HUDEP-2 (cell line): ENCODE data around the gene TNIK.

Source experiments
- DNase-seq, 76 experiments: peaks; one replicate each; lab custom pipeline; 2025; ENCODE audit not compliant: unreplicated experiment in 76 of 76; lab: John Stamatoyannopoulos, UW

The TNIK gene

GRCh38 chr3:171470714-171471227, 10.6 kb upstream of the TNIK start:
- DNase-seq, result peak in 55 of 76 experiments; percentile 13 to 97 (median 78)

DNA sequence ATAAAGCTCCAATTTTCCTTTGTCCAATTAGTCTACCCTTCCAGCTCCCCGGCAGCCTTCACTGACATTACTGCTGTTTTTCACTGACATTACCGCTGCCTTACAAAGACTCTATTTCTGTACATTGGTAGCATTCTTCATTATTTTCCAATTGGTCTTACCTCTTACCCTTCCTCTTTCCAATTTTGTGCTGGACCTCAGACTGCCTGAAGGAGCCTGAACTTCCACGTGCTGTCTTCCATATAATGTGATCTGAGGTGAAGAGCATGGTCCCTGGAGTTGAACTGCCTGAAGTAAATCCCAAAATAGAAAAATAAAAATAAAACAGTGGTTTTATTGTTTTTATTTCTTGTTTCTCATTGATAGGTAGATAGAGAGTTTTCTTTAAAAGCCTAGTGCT, 9.2 kb upstream of the TNIK start:
- no peak for DNase-seq

GRCh38 chr3:171468296-171468906, 8.2 kb upstream of the TNIK start:
- no peak for DNase-seq

- DNase-seq, result no peak
Observed at GRCh38 chr3:171465763-171466162, 5.6 kb upstream of the TNIK start.

DNA sequence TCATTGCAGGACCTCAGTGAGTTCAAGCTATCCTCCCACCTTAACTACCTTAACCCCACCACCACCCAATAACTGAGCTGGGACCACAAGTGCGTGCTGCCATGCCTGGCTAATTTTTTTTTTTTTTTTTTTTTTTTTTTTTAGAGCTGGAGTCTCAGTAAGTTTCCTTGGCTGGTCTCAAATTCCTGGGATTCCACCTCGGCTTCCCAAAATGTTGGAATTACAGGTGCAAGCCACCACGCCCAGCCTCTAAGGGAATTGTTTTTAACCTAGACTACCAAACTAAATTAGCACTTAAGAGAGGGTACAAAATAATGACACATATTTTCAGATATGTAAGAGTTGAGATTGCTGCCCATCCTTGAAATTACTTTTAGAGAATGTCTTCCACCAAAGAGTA, 4.3 kb upstream of the TNIK start:
- no peak for DNase-seq

GRCh38 chr3:171462224-171462623, 2.0 kb upstream of the TNIK start:
- peak in 13 of 76 experiments; percentile 5 to 44 (median 16) for DNase-seq

- DNase-seq, result peak in 2 of 76 experiments; percentile 12 to 36
Observed at GRCh38 chr3:171461525-171461917, 1.3 kb upstream of the TNIK start.

- DNase-seq, result peak in 60 of 76 experiments; percentile 14 to 81 (median 49)
Observed at GRCh38 chr3:171460725-171461524, 720 bp upstream of the TNIK start.

GRCh38 chr3:171459137-171459941, 866 bp downstream of the TNIK start:
- DNase-seq, result peak in 32 of 76 experiments; percentile 4 to 55 (median 28)

- DNase-seq, result no peak
Observed at GRCh38 chr3:171458864-171459136, 1.4 kb downstream of the TNIK start.

- no peak for DNase-seq
Observed at GRCh38 chr3:171458071-171458863, 1.9 kb downstream of the TNIK start.

DNA sequence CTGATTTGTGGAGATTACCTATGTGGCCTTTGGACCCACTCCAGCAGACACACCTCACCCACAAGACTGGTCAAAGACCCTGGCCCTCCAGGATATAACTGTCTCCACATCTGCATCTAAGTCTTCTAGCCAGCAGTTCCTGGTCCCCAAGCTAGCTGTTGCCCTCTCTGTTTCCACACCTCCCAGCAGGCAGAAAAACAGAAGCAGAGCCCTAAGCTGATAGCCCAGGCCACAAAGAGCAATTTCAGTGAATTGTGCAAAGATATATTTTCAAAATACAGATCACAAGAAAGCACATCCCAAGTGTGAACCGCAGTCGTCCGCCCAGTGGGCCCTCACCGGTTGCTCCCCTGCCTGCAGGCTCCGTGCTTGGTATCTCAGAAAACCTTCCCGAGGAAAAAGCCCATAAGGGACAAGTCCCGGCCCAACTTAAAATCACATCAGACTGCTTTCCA, 2.6 kb downstream of the TNIK start:
- peak in 1 of 76 experiments; percentile 3 for DNase-seq

GRCh38 chr3:171456765-171457606, 3.2 kb downstream of the TNIK start:
- no peak for DNase-seq

DNA sequence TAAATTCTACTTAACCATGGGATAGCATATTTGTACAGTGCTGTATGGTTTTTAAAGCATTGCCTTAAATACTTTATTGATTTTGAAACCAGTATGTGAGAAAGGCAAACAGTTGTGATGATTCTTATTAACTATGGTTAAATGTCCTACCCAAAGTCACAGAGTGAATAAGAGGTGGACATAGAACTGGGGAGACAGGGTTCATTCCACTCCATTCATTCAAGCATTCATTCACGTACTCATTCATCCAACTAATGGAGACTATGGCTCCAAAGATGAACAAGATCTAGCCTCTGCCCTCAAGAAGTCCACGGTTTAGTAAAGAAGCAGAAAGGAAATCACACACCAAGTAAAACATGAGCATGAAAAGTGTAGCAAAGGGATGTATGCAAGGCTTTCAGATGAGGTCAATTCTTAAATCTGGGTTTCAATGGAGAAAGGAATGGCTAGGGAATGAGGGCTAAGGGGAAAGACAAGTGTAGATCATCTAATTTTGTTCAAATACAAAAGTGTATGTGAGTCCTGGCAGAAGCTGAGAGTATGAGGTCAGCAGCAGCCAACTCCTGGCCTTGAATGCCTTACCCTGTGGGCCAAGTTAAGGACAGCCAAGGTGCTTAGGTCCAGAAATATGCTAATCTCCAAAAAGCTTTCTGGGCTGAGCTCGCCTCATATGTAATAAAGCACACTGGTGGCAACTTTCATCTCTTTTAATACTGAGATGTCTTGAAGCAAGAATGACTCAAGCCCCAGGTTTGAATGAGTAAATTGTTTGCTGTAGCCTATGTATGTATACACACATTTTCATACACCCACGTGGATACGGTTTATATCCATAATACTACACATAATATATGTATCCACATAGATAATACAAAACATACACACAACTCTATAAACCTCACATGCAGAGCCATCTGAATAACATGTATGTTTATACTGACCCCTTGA, 4.3 kb downstream of the TNIK start:
- no peak for DNase-seq

DNA sequence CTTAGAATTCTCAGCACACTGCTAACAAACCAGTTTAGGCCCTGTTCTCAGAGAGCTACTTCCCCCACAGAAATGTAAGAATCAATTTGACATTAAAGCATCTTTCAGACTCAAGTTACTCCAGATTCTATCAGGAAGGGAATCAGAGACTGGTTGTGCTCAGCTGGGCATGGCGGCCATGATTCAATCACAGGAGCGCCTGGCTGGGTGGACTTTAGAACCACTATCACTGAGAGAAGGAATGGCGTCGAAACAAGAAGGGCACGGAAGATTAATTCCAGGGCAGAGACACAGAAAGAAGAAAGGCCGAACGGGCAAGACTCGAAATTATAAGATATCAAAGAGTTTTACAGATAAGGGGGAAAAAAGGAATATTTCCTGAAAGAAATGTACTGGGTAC, 6.2 kb downstream of the TNIK start:
- DNase-seq, result no peak

GRCh38 chr3:171453180-171453886, 6.9 kb downstream of the TNIK start:
- DNase-seq, result no peak

GRCh38 chr3:171452328-171452727, 7.9 kb downstream of the TNIK start:
- peak in 1 of 76 experiments; percentile 29 for DNase-seq

- no peak for DNase-seq
Observed at GRCh38 chr3:171451915-171452314, 8.3 kb downstream of the TNIK start.
